Panc1 (cell line): Measurements from ENCODE around the gene SLC19A1.

Experiments
- CTCF ChIP-seq: fragments of 450-650 bp; IDR thresholded peaks from 2 replicates; pipeline ENCODE4 v1.5.1; 2017; ENCODE audit warnings: mild to moderate bottlenecking
- POLR2AphosphoS5 ChIP-seq: IDR thresholded peaks from 2 replicates; pipeline ENCODE4 v1.6.1; 2012; ENCODE audit warnings: mild to moderate bottlenecking, low read depth, low read length, moderate library complexity

GRCh38 chr21:45451091-45451740 is 91.0 kb downstream of the SLC19A1 start:
- TF ChIP-seq POLR2AphosphoS5 (no peak), CTCF (no peak)
